Upper lobe of left lung (tissue), 4 donors: ENCODE results near the gene ARHGAP8.

Source experiments
- EP300 ChIP-seq, 4 donors: sonication (generic); formaldehyde crosslinking; IDR thresholded peaks; one replicate each; pipeline ENCODE4 v1.5.1; 2017; ENCODE audit warnings: antibody characterized with exemption in 4 of 4, control low read depth in 2 of 4
- POLR2A ChIP-seq, 4 donors: fragments of 450-650 bp; IDR thresholded peaks; one replicate each; pipeline ENCODE4 v1.5.1; 2016 to 2017; ENCODE audit warnings: antibody characterized with exemption in 4 of 4, mild to moderate bottlenecking in 2 of 4
- POLR2AphosphoS5 ChIP-seq, 2 donors: sonication (generic); formaldehyde crosslinking; IDR thresholded peaks; one replicate each; pipeline ENCODE4 v1.5.1; 2017; ENCODE audit warnings: antibody characterized with exemption in 2 of 2
- TF ChIP-seq, protein P1 (sequence below), 6 experiments: fragments of 450-650 bp in 4 of 6; fragments of 200-600 bp in 2 of 6; sonication (generic) in 2 of 6; IDR thresholded peaks; one replicate each; pipeline ENCODE4 v1.5.1; 2016 to 2019; ENCODE audit warnings: antibody characterized with exemption in 6 of 6

DNA sequence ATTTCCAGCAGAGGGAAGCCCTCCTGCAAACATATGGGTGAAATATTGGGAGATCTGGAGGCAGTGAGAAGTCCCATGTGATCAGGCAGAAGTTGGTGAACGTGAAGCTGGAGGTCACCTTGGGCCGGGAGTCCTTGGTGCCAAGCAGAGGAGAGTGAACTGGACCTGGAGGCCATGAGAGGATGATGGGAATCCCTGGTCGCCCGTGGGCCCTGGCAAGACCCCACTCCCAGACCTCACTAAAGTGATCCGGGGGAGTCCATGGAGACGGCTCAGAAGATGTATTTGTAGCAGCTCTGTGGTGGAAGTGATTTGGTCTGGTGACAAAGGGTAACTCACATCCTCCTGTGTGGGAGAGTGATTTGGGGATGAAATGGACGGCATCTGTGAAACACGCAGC, 71.0 kb downstream of the ARHGAP8 start:
- TF ChIP-seq POLR2AphosphoS5 (IDR thresholded peaks at IDR 0.05) (no peak), POLR2A (IDR thresholded peaks at IDR 0.05) (no peak), EP300 (IDR thresholded peaks at IDR 0.05) (no peak)
- TF ChIP-seq, protein P1, sequence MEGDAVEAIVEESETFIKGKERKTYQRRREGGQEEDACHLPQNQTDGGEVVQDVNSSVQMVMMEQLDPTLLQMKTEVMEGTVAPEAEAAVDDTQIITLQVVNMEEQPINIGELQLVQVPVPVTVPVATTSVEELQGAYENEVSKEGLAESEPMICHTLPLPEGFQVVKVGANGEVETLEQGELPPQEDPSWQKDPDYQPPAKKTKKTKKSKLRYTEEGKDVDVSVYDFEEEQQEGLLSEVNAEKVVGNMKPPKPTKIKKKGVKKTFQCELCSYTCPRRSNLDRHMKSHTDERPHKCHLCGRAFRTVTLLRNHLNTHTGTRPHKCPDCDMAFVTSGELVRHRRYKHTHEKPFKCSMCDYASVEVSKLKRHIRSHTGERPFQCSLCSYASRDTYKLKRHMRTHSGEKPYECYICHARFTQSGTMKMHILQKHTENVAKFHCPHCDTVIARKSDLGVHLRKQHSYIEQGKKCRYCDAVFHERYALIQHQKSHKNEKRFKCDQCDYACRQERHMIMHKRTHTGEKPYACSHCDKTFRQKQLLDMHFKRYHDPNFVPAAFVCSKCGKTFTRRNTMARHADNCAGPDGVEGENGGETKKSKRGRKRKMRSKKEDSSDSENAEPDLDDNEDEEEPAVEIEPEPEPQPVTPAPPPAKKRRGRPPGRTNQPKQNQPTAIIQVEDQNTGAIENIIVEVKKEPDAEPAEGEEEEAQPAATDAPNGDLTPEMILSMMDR (IDR thresholded peaks at IDR 0.05): no peak
